ENCODE results near the gene PIK3R5.
A peak's percentile ranks its signal among the peaks of the same experiment; 100 is the strongest.

The PIK3R5 gene

DNA sequence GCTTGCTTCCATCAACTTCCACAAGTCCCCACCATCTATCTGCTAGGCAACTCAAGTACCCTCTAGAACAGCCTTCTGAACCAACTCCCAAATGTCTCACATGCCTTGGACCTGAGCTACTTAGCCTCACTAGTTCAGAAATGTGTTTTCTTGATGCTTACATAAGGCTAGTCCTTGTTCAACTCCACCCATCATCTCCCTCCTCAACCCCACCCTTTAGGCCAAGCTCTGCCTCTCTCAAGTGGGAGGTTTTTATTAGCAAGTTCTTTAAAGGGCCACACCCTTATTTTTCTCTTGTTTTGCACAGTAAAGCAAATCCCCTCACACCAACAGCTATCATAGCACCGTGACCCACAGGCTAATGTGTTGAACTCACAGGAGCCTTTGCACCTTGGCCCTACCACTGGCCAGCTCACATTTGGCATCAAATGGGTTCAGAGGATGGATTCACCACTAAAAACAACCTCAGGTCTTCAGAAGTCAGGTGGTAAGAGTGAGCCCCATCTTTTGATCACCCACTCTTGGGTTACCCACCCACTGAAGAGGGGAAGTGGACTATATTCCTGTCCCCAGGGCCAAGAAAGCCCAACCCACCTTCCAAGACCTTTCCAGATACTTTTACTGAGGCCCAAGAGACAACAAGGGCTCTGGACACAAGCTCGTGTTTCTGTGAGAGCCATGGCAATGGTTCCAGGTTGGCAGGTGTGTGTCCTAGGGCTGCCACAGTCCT lies 12.2 kb downstream of the PIK3R5 start:
- DNase-seq (ENCODE audit: low spot score): no peak

DNA sequence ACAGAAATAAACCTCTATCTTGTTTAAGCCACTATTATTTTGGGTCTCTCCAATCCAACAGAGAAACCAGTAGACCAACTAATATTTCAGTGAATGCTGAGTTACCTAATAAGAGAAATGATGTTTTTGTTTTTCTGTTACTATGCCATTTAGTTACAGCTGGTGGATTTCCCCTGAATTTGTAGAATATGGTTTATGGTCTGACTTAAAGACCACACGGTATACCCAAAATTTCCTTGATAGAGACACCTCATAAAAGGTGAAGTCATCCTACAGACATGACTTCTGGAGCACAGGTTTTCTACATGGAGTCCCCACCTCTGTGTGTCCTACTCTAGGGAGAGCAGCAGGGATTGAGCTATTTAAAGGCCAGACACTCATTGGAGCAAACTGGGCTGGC lies 13.3 kb downstream of the PIK3R5 start:
- no peak for DNase-seq (ENCODE audit: low spot score)

GRCh38 chr17:8951206-8951605 lies 14.3 kb downstream of the PIK3R5 start:
- DNase-seq (ENCODE audit: low spot score): no peak

DNA sequence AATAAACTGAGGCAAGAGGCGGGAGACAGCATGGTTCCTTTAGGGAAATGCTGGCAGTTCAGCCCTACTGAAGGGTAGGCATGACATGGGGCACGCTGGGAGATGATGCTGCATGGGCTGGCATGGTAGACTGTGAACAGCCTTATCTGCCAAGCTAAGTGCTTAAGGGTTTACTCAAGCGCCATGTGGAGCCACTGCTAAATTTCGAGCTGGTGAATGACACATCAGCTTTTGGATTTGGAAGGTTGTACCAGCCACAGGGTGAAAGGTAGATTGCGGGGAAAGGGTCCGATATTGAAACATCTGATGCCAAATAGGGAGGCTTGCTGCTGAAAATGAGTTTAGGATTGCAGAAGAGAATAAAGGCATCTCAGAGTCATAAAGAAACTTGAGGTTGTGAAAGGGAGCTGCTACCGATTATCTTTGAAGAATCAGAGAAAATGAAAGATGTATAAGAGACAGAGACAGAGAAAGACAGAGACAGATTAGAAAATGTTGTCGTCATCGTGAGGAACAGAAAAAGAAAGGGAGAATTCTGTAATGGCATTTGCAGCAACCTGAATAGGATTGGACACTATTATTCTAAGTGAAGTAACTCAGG lies 16.3 kb downstream of the PIK3R5 start:
- DNase-seq (ENCODE audit: low spot score): no peak

- no peak for DNase-seq (ENCODE audit: low spot score)
Measured at GRCh38 chr17:8948462-8948861, 17.0 kb downstream of the PIK3R5 start.

DNA sequence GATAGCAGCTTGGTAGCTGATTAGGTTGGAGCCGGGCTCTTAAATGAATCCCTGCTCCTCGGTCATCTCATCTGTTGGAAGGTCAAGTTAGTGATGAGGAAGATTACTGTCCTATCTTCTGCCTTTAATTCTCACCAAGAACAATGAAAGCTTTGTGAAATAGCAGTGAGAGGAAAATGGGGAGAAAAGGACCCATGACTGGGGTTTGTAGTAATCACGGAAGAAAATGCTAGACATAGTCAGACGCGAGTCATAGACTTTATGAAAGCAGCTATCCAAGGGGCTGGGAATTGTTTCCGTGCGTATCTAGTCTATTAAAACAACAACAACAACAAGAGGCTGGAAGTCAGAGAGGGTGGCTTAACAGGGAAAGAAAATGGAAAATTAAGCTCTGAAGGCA lies 18.3 kb downstream of the PIK3R5 start:
- DNase-seq (ENCODE audit: low spot score): no peak

DNA sequence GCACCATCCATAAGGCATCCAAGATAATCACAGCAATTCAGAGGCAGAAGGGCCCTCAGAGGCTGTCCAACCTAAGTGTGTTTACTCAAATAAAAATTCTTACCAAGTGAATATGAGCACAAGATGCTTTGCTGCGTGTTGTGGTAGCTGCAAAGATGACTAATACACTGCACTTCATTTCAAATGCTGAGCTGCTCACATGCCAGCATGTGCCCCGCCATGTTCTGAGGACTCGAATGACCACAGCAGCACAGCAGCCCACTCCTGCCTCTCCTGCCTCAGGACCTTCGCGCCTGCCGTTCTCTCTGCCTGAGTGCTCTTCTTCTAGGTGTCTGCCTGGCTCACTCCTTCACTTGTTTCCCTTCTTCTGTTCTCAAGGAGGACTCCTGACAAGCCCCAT lies 19.0 kb downstream of the PIK3R5 start:
- no peak for DNase-seq (ENCODE audit: low spot score)

DNA sequence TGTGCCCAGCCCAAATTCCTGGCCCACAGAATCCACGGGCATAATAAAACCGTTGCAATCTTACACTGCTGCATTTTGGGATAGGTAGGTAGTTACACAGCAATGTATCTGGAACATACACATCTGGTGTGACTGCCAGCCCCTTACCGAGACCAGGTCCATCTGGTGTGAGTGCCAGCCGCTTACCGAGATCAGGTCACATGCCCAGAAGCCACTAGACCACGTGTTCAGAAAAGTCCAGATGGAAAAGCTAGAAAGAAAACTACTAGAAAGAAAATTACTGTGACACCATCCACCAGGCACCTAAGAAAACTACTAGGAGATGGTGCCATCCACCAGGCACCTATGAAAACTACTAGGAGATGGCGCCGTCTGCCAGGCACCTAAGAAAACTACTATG lies 19.4 kb downstream of the PIK3R5 start:
- DNase-seq (ENCODE audit: low spot score): no peak

DNA sequence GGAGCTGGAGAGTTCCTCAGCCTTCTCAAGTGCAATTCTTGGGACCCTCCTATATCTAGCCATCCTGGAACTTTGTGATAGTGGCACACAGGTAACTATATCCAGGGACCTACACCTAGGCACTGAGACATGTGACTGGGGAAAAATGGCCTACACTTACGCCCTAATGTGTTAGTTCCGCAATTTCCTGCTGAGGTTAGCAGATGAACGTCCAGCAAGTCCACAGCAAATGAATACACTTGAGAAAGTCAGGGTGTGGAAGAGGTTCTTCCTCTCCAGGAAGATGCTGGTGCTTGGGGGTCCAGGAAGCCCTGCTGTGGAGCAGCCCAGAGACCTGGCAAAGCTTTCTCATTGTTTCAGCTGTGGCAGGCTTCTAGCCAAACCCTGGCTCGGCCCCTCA lies 20.8 kb downstream of the PIK3R5 start:
- peak; percentile 40 for DNase-seq (ENCODE audit: low spot score)

DNA sequence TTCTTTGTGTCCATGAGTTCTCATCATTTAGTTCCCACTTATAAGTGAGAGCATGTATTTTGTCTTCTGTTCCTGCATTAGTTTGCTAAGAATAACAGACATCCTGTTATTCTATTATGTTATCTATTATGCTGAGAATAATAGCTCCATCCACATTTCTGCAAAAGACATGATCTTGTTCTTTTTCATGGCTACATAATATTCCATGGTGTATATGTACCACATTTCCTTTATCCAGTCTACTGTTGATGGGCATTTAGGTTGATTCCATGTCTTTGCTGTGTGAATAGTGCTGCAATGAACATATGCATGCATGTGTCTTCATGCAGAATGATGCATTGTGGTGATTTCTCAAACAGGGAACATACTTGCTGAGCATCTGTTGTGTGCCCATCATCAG lies 21.4 kb downstream of the PIK3R5 start:
- no peak for DNase-seq (ENCODE audit: low spot score)

- DNase-seq (ENCODE audit: low spot score): no peak
Measured at GRCh38 chr17:8941980-8942622, 23.4 kb downstream of the PIK3R5 start.

- DNase-seq (ENCODE audit: low spot score): no peak
Measured at GRCh38 chr17:8941520-8941919, 24.0 kb downstream of the PIK3R5 start.

- DNase-seq (ENCODE audit: low spot score): no peak
Measured at GRCh38 chr17:8940866-8941471, 24.5 kb downstream of the PIK3R5 start.

DNA sequence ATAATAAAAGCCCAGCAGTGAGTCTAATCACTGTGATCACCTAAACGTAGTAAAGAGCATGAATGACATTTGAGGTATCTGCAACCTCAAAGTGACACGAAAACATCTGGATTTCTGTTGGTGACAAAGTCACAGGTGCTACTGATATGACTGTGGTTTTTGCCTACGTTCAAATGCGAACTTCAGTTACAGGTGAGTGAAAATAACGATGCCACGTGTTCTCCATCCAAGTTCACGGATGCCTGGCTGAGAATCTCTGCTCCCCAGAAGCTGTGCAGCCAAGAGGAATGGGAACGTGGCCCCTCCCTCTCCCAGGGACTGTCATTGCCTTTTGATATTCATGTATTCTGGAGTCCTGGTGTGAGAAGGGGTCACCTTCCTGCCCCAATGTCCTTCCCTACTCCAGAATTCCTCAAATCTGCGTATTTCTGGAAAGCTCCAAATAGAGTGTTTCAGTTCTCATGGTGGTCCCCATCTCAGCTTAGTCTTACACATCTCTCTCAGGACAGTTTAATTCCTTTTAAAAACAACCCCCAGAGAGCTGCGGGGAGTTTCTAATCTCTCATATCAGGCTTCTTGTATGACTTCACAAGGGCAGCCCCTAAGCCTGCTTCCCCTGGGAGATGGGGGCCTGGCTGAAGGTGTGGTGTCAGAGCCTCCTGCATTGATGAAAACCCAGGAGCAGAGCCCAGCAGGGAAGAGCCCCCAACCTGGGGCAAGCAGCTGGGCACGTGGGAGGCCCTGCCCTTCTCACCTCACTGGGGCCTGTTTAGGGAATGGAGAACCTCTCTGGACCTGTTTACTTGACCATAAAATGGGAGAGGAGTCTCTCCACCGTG lies 25.8 kb downstream of the PIK3R5 start:
- no peak for DNase-seq (ENCODE audit: low spot score)

GRCh38 chr17:8938933-8939332 lies 26.6 kb downstream of the PIK3R5 start:
- no peak for DNase-seq (ENCODE audit: low spot score)

- DNase-seq (ENCODE audit: low spot score): no peak
Measured at GRCh38 chr17:8935191-8935590, 30.3 kb downstream of the PIK3R5 start.

DNA sequence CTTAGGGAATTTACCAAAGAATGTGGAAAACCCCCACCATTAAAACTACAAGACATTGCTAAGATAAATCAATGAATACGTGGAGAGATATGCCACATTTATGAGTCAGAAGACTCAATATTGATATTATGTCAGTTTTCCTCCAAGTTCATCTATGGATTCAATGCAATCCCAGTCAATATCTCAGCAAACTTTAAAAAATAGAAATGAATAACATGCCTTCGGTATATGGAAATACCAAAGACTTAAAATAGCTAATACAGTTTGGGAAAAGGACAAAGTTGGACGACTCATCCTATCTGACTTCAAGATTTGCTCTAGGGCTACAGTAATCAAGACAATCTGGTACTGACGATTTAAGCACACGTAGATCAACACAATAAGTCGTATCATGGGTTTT lies 31.2 kb downstream of the PIK3R5 start:
- no peak for DNase-seq (ENCODE audit: low spot score)

GRCh38 chr17:8930649-8931048 lies 34.9 kb downstream of the PIK3R5 start:
- DNase-seq (ENCODE audit: low spot score): no peak

DNA sequence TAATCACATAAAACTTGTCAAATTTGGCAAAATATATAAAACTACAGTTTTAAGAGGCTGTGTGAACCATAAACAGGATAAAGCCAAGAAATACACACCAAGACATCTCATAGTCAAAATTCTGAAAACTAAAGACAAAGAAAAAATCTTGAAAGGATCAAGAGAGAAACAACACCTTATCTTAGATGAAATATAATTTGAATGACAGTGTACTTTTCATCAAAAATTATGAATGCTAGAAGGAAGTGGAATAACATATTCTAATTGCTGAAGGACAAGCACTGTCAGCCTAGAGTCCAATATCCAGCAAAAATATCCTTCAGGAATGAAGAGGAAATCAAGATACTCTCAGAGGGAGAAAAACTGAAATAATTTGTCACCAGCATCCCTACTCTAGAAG lies 37.2 kb downstream of the PIK3R5 start:
- DNase-seq (ENCODE audit: low spot score): no peak

DNA sequence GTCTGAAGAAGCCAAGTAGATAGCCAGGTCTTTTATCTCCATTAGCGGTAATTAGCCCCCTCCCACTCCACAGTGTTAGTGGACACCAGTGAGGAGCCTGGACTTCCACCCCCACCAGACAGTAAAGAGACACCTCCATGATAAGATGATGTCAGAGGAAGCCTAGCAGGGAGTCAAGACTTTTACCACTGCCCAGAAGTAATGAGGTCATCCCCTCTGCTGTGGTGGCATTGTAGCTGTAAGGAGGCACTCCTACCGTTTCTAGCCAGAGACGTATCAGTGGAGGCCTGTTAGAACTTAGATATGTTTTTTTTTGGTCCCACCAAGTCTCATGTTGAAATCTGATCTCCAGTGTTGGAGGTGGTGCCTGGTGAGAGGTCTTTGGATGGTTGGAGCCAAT lies 38.1 kb downstream of the PIK3R5 start:
- DNase-seq (ENCODE audit: low spot score): no peak

GRCh38 chr17:8925808-8926207 lies 39.7 kb downstream of the PIK3R5 start:
- DNase-seq (ENCODE audit: low spot score): no peak

DNA sequence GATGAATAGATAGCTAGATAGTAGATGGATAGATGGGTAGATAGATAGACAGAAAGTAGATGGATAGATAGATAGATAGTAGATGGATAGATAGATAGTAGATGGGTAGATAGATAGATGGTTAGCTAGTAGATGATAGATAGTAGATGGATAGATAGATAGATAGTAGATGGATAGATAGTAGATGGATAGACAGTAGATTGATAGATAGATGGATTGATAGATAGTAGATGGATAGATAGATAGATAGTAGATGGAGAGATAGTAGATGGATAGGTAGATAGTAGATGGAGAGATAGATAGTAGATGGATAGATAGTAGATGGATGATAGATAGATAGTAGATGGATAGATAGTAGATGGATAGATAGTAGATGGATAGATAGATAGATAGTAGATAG lies 40.4 kb downstream of the PIK3R5 start:
- no peak for DNase-seq (ENCODE audit: low spot score)
